Sciatic nerve (tissue), 2 donors: ENCODE measurements around the gene ACSL3. TPM values are rescaled to one million over a fixed set of nuclear protein-coding genes. Genes with fewer than 3 reads are reported as not detected.
"Not testable (repeated sequence)": the region's sequence is repeated elsewhere in the genome, so short reads cannot be mapped to it uniquely, and the experiment has no call there.

Experiments
- ATAC-seq: fragments of 200-7000 bp; cut with Tn5 transposase; one replicate; pipeline ENCODE4 v1.9.1; 2020; ENCODE audit warnings: mild to moderate bottlenecking, moderate library complexity
- DNase-seq: peaks from one replicate; pipeline ENCODE4 v3.0.0-alpha.2; 2020; ENCODE audit warnings: low spot score
- intact Hi-C: fragments of 100-400 bp; cut with DNase I; formaldehyde crosslinking; loops from one replicate; pipeline ENCODE4 v1.14.2; 2022
- total RNA-seq: library from RNA; stranded (reverse); fragmentation: NEBNext Ultra II Directional; extraction: Animal tissue kit (Norgen Biotek cat#: 25700); gene quantifications from one replicate; pipeline ENCODE4 v1.2.1, GENCODE V29; 2021
- donor health status: DM: no; HTN: no; CAD: no.
- donor health status: DM: no; HTN: no; CAD: no.

Gene ACSL3
- total RNA-seq, 1 donor from 2014 or later, result 70.5 TPM

DNA sequence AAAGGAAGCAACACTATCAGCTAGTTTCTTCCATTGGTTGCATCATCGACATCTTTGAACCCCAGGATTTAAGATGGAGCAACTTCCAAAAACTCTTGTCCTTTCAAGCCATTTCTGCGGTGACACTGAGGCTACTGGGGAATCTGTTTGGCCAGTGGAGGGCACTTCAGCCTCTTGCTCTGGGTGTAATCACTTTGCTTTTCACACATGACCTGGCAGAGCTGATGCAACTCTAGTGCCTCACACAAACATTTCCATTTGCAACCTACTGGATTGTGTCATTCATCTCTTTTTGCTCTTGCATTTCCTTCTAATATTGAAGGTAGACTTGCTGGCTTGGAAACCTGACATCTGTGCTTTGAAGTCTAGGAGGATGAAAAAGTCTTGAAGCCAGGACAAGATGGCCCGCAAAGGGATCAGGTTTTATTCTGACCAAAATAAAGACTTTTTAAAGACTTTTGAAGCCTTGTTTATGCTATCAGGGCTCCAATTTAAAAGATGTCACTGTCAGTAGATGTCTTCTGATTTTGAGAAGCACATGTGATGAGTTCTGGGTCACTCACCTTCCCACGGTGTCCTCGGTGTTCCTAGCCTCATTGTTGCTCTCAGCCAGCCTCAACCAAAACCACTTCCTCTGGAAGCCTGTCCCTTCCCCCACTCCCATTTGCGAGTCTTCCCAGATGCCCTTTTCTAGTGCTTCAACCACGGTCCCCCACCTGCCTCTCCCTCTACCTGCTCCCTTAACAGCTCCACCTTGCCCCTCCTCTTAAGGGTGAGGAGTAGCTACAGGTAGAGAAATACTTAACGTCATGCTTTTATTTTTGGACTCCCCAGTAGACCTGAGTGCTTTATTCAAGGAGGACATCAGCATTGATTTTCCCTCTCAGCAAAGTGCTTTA is 121.4 kb downstream of the ACSL3 start:
- ATAC-seq (peak; percentile 97), DNase-seq (peak; percentile 67)
- intact Hi-C loops, result no loop called here

GRCh38 chr2:222982909-222983265 is 122.1 kb downstream of the ACSL3 start:
- intact Hi-C loops, result no loop called here
- DNase-seq (no peak), ATAC-seq (no peak)

GRCh38 chr2:222984908-222985307 is 124.1 kb downstream of the ACSL3 start:
- DNase-seq, result no peak
- intact Hi-C loops, result no loop called here
- no peak for ATAC-seq

DNA sequence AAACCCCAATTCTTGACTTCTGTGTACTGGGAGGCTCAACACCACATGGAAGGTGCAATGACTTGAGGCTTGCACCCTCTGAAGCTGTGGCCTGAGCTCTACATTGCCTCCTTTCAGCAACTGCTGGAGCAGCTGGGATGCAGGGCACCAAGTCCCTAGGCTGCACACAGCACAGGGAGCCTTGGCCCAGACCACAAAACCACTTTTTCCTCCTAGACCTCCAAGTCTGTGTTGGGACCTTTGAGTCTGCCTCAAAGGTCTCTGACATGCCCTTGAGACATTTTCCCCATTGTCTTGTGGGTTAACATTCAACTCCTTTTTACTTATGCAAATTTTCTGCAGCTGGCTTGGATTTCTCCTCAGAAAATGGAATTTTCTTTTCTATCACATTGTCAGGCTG is 128.6 kb downstream of the ACSL3 start:
- DNase-seq, result no peak
- ATAC-seq, result no peak
- intact Hi-C loops, result no loop called here

GRCh38 chr2:222990206-222990605 is 129.4 kb downstream of the ACSL3 start:
- ATAC-seq, intact Hi-C loops, DNase-seq: not testable (repeated sequence)

DNA sequence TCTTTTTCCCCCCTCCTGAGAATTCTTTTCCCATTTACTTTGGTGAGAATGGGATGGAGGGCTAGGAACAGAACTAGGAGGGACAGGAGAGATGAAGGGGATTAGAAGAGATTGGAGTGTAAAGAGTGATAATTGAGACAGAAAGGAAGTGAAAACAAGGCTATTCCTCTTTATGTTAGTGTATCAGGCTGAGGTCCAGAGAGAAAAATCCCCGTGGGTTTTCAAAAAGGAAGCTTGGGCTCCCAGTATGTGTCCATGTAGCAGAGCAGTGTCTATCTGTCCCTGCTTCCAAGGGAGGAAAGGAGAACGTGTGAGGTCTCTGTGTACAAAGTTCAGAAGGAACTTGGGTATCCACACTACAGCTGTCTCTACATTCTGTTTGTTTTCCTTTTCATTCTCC is 131.3 kb downstream of the ACSL3 start:
- ATAC-seq (no peak), DNase-seq (no peak)
- intact Hi-C loops, result no loop called here

Other genes with a start within 250 kb of the ACSL3 start
- 16.4 TPM for gene FARSB, start 204.9 kb upstream of the ACSL3 start, total RNA-seq
- gene MOGAT1, start 189.4 kb upstream of the ACSL3 start, total RNA-seq, result 0.45 TPM
- gene KCNE4, start 191.2 kb downstream of the ACSL3 start, total RNA-seq, result 7.3 TPM